ENCODE results near the gene CCDC74A. TPM values are rescaled to one million over a fixed set of nuclear protein-coding genes. Genes with fewer than 3 reads are reported as not detected.
"Not testable (repeated sequence)": the region's sequence is repeated elsewhere in the genome, so short reads cannot be mapped to it uniquely, and the experiment has no call there.

Gene CCDC74A
- total RNA-seq, 1 experiment from 2014 or later = 33.9 TPM

- not testable (repeated sequence) for DNase-seq (ENCODE audit: low read depth)
Measured at GRCh38 chr2:131528981-131529863, 1.5 kb downstream of the CCDC74A start.

- not testable (repeated sequence) for DNase-seq (ENCODE audit: low read depth)
Measured at GRCh38 chr2:131529864-131530445, 2.3 kb downstream of the CCDC74A start.

GRCh38 chr2:131530626-131531344, 3.1 kb downstream of the CCDC74A start:
- not testable (repeated sequence) for DNase-seq (ENCODE audit: low read depth)

- not testable (repeated sequence) for DNase-seq (ENCODE audit: low read depth)
Measured at GRCh38 chr2:131531547-131532185, 4.0 kb downstream of the CCDC74A start.

GRCh38 chr2:131532723-131533608, 5.3 kb downstream of the CCDC74A start:
- DNase-seq (ENCODE audit: low read depth) = not testable (repeated sequence)

GRCh38 chr2:131533609-131534316, 6.1 kb downstream of the CCDC74A start:
- not testable (repeated sequence) for DNase-seq (ENCODE audit: low read depth)

GRCh38 chr2:131534317-131534672, 6.6 kb downstream of the CCDC74A start:
- not testable (repeated sequence) for DNase-seq (ENCODE audit: low read depth)

GRCh38 chr2:131534965-131535364, 7.3 kb downstream of the CCDC74A start:
- not testable (repeated sequence) for DNase-seq (ENCODE audit: low read depth)

GRCh38 chr2:131535526-131535925, 7.8 kb downstream of the CCDC74A start:
- no peak for DNase-seq (ENCODE audit: low read depth)

GRCh38 chr2:131535951-131536826, 8.5 kb downstream of the CCDC74A start:
- DNase-seq (ENCODE audit: low read depth) = peak; percentile 78

GRCh38 chr2:131536841-131537240, 9.2 kb downstream of the CCDC74A start:
- not testable (repeated sequence) for DNase-seq (ENCODE audit: low read depth)

- DNase-seq (ENCODE audit: low read depth) = not testable (repeated sequence)
Measured at GRCh38 chr2:131538856-131539255, 11.2 kb downstream of the CCDC74A start.

GRCh38 chr2:131542438-131543384, 15.0 kb downstream of the CCDC74A start:
- no peak for DNase-seq (ENCODE audit: low read depth)

- no peak for DNase-seq (ENCODE audit: low read depth)
Measured at GRCh38 chr2:131543385-131543891, 15.8 kb downstream of the CCDC74A start.

- not testable (repeated sequence) for DNase-seq (ENCODE audit: low read depth)
Measured at GRCh38 chr2:131544006-131544812, 16.5 kb downstream of the CCDC74A start.

- DNase-seq (ENCODE audit: low read depth) = not testable (repeated sequence)
Measured at GRCh38 chr2:131544813-131545165, 17.1 kb downstream of the CCDC74A start.

GRCh38 chr2:131552871-131553270, 25.2 kb downstream of the CCDC74A start:
- DNase-seq (ENCODE audit: low read depth) = no peak
